AG04449 (cell line): ENCODE measurements around the gene PRKCE.

Experiments used
- CTCF ChIA-PET: fragments of 350-600 bp; formaldehyde crosslinking; extraction: SDS; loops from one replicate; lab custom pipeline; 2021; ENCODE audit warnings: antibody characterized with exemption; lab: Yijun Ruan, JAX
- POLR2A ChIA-PET: fragments of 400-600, 350-600 bp; formaldehyde crosslinking; extraction: SDS; loops from one replicate; lab custom pipeline; 2020; ENCODE audit warnings: antibody characterized with exemption, inconsistent platforms; lab: Yijun Ruan, JAX
- DNase-seq: peaks from one replicate; pipeline ENCODE4 v3.0.0-alpha.2; 2010; ENCODE audit warnings: low read depth, low spot score
- H3K4me3 ChIP-seq: 2 replicates; pipeline ENCODE4 v1.5.1; 2011; ENCODE audit warnings: low read depth, mild to moderate bottlenecking, control low read depth, low read length
- CTCF ChIP-seq: IDR thresholded peaks from one replicate; pipeline ENCODE4 v1.5.1; 2011; ENCODE audit warnings: mild to moderate bottlenecking, moderate library complexity, low read length, control low read depth, inconsistent platforms; ENCODE audit not compliant: insufficient read depth; ENCODE audit errors: missing control alignments

Gene PRKCE

GRCh38 chr2:45845566-45845965, 194.1 kb downstream of the PRKCE start:
- DNase-seq: no peak
- ChIA-PET CTCF (interaction anchor here (1.4 kb wide), 1 partner anchor 29 kb away, joined by 4 read pairs; no protein-coding TSS in a partner anchor), POLR2A (no interaction called here)
- no peak overlapping the region for H3K4me3 ChIP-seq
- no peak for TF ChIP-seq CTCF

- CTCF ChIA-PET: interaction anchor here (0.8 to 2.8 kb wide), 6 partner anchors 15 to 206 kb away, joined by 3 to 10 read pairs (median 4); no protein-coding TSS in a partner anchor
- no peak for TF ChIP-seq CTCF
- DNase-seq: peak; percentile 44
- H3K4me3 ChIP-seq: no peak overlapping the region
- POLR2A ChIA-PET: interaction anchor here (0.7 kb wide), 1 partner anchor 695 kb away, joined by 3 read pairs; no protein-coding TSS in a partner anchor
These were observed 198.2 kb downstream of the PRKCE start for GRCh38 chr2:45849491-45850283.

GRCh38 chr2:45850558-45850957, 199.1 kb downstream of the PRKCE start:
- POLR2A ChIA-PET: no interaction called here
- no peak overlapping the region for H3K4me3 ChIP-seq
- DNase-seq: no peak
- TF ChIP-seq CTCF: no peak
- CTCF ChIA-PET: interaction anchor here (0.8 to 2.8 kb wide), 4 partner anchors 15 to 72 kb away, joined by 3 to 10 read pairs (median 3); no protein-coding TSS in a partner anchor

GRCh38 chr2:45851111-45851510, 199.6 kb downstream of the PRKCE start:
- POLR2A ChIA-PET: interaction anchor here (0.7 to 0.8 kb wide), 2 partner anchors 85 to 409 kb away, joined by 3 read pairs; no protein-coding TSS in a partner anchor

GRCh38 chr2:45851576-45852304, 200.3 kb downstream of the PRKCE start:
- DNase-seq: no peak
- CTCF ChIA-PET: interaction anchor here (1.0 to 2.8 kb wide), 5 partner anchors 15 to 89 kb away, joined by 3 to 10 read pairs (median 3); no protein-coding TSS in a partner anchor
- no peak overlapping the region for H3K4me3 ChIP-seq
- POLR2A ChIA-PET: interaction anchor here (0.7 to 0.8 kb wide), 2 partner anchors 84 to 410 kb away, joined by 3 read pairs; no protein-coding TSS in a partner anchor
- TF ChIP-seq CTCF: no peak

More at GRCh38 chr2:45851111-45851510, 199.6 kb downstream of the PRKCE start:
- DNase-seq: no peak
- TF ChIP-seq CTCF: no peak
- CTCF ChIA-PET: interaction anchor here (1.2 to 2.8 kb wide), 3 partner anchors 14 to 73 kb away, joined by 3 to 10 read pairs (median 3); no protein-coding TSS in a partner anchor
- H3K4me3 ChIP-seq: no peak overlapping the region
